Large intestine (tissue), 12 donors: Measurements from ENCODE around the gene CCNG2. TPM values are rescaled to one million over a fixed set of nuclear protein-coding genes. Genes with fewer than 3 reads are reported as not detected.

Experiments
- DNase-seq, 2 donors: peaks; one replicate each; pipeline versions ENCODE4 v3.0.0 to v3.0.0-alpha.2; 2013
- H3K27ac ChIP-seq: one replicate; pipeline ENCODE4 v1.5.1; 2013; ENCODE audit warnings: low read length
- H3K27me3 ChIP-seq: 2 replicates; pipeline ENCODE4 v1.6.1; 2013; ENCODE audit warnings: low read length; ENCODE audit not compliant: control insufficient read depth, insufficient read depth
- H3K36me3 ChIP-seq: 2 replicates; pipeline ENCODE4 v1.6.1; 2013; ENCODE audit warnings: low read length; ENCODE audit not compliant: control insufficient read depth, insufficient read depth
- H3K4me1 ChIP-seq: one replicate; pipeline ENCODE4 v1.6.1; 2013; ENCODE audit warnings: low read length; ENCODE audit not compliant: control insufficient read depth, insufficient read depth
- H3K4me3 ChIP-seq: one replicate; pipeline ENCODE4 v1.5.1; 2013; ENCODE audit warnings: low read length
- H3K9me3 ChIP-seq: one replicate; pipeline ENCODE4 v1.6.1; 2013; ENCODE audit warnings: mild to moderate bottlenecking, low read depth, low read length, moderate library complexity; ENCODE audit not compliant: control insufficient read depth
- WGBS: methylation state at CpG from one replicate; pipeline ENCODE4 v1.1.5; 2013; ENCODE audit warnings: low lambda C conversion rate; ENCODE audit not compliant: insufficient coverage; 5-methylcytosine and 5-hydroxymethylcytosine counted together
- long read RNA-seq, 11 donors: transcript quantifications; one replicate each; lab custom pipeline, GENCODE V29; 2026
- polyA plus RNA-seq: library from polyadenylated mRNA; unstranded; fragments of 120-200 nt; gene quantifications from one replicate; pipeline ENCODE4 v1.2.1, GENCODE V29; 2013

Gene CCNG2
- polyA plus RNA-seq = 154 TPM
- long read RNA-seq, donor 1, full-length matches to known transcripts = 14 of 14 reads
- long read RNA-seq, donor 1, partial matches to known transcripts = 0 of 14 reads
- long read RNA-seq, donor 1, other reads (novel, unspliced or antisense) = 0 of 14 reads
- long read RNA-seq, donor 2, full-length matches to known transcripts = 59 of 106 reads
- long read RNA-seq, donor 2, partial matches to known transcripts = 32 of 106 reads
- long read RNA-seq, donor 2, other reads (novel, unspliced or antisense) = 15 of 106 reads
- long read RNA-seq, donor 3, full-length matches to known transcripts = 46 of 67 reads
- long read RNA-seq, donor 3, partial matches to known transcripts = 14 of 67 reads
- long read RNA-seq, donor 3, other reads (novel, unspliced or antisense) = 7 of 67 reads
- long read RNA-seq, donor 4, full-length matches to known transcripts = 1 of 1 reads
- long read RNA-seq, donor 4, partial matches to known transcripts = 0 of 1 reads
- long read RNA-seq, donor 4, other reads (novel, unspliced or antisense) = 0 of 1 reads
- long read RNA-seq, donor 5, full-length matches to known transcripts = 22 of 22 reads
- long read RNA-seq, donor 5, partial matches to known transcripts = 0 of 22 reads
- long read RNA-seq, donor 5, other reads (novel, unspliced or antisense) = 0 of 22 reads
- long read RNA-seq, donor 6, full-length matches to known transcripts = 28 of 69 reads
- long read RNA-seq, donor 6, partial matches to known transcripts = 31 of 69 reads
- long read RNA-seq, donor 6, other reads (novel, unspliced or antisense) = 10 of 69 reads
- long read RNA-seq, donor 7, full-length matches to known transcripts = 15 of 15 reads
- long read RNA-seq, donor 7, partial matches to known transcripts = 0 of 15 reads
- long read RNA-seq, donor 7, other reads (novel, unspliced or antisense) = 0 of 15 reads
- long read RNA-seq, donor 8, full-length matches to known transcripts = 31 of 275 reads
- long read RNA-seq, donor 8, partial matches to known transcripts = 237 of 275 reads
- long read RNA-seq, donor 8, other reads (novel, unspliced or antisense) = 7 of 275 reads
- long read RNA-seq, donor 9, full-length matches to known transcripts = 39 of 275 reads
- long read RNA-seq, donor 9, partial matches to known transcripts = 229 of 275 reads
- long read RNA-seq, donor 9, other reads (novel, unspliced or antisense) = 7 of 275 reads
- long read RNA-seq, donor 10, full-length matches to known transcripts = 41 of 218 reads
- long read RNA-seq, donor 10, partial matches to known transcripts = 168 of 218 reads
- long read RNA-seq, donor 10, other reads (novel, unspliced or antisense) = 9 of 218 reads
- long read RNA-seq, donor 11, full-length matches to known transcripts = 38 of 59 reads
- long read RNA-seq, donor 11, partial matches to known transcripts = 15 of 59 reads
- long read RNA-seq, donor 11, other reads (novel, unspliced or antisense) = 6 of 59 reads

- peak within 1 kb of the TSS; percentile 100 for H3K4me3 ChIP-seq
- H3K27ac ChIP-seq = peak within 1 kb of the TSS; percentile 100
- peaks cover 38% of the 10 kb centered on the region for H3K4me1 ChIP-seq
- DNase-seq = peak in 1 of 2 donors; percentile 89
- H3K9me3 ChIP-seq = no peaks in the 10 kb centered on the region
- peaks cover 25% of the 10 kb centered on the region for H3K36me3 ChIP-seq
- WGBS = no CpG with 5 or more reads among the region's 94 CpGs
- H3K27me3 ChIP-seq = no peaks in the 10 kb centered on the region
These were observed at the start of gene CCNG2 for GRCh38 chr4:77156912-77157858. CCNG2 (plus strand) TSS chr4:77157207; CDS start chr4:77158533, 1,326 bp downstream.

- Histone ChIP-seq H3K4me3 (no peak overlapping the region), H3K36me3 (no peaks in the 10 kb centered on the region), H3K9me3 (no peaks in the 10 kb centered on the region), H3K27ac (no peak overlapping the region), H3K27me3 (no peaks in the 10 kb centered on the region), H3K4me1 (no peaks in the 10 kb centered on the region)
- WGBS = no CpG with 5 or more reads among the region's 1 CpG
- no peak for DNase-seq
These were observed 46.3 kb upstream of the CCNG2 start for GRCh38 chr4:77110730-77111129.

- Histone ChIP-seq H3K4me3 (no peak overlapping the region), H3K9me3 (no peaks in the 10 kb centered on the region), H3K27ac (no peak overlapping the region), H3K4me1 (no peaks in the 10 kb centered on the region), H3K27me3 (no peaks in the 10 kb centered on the region), H3K36me3 (no peaks in the 10 kb centered on the region)
- no peak for DNase-seq
- WGBS = no CpG with 5 or more reads among the region's 29 CpGs
These were observed 43.9 kb upstream of the CCNG2 start for GRCh38 chr4:77113069-77113468.

- H3K4me3 ChIP-seq = no peak overlapping the region
- peak; percentile 46 to 81 for DNase-seq
- no peaks in the 10 kb centered on the region for H3K9me3 ChIP-seq
These were observed 39.3 kb upstream of the CCNG2 start for GRCh38 chr4:77117721-77118120.

GRCh38 chr4:77120886-77121508 lies 36.0 kb upstream of the CCNG2 start:
- H3K27ac ChIP-seq = no peak overlapping the region
- peaks cover 14% of the 10 kb centered on the region for H3K4me1 ChIP-seq
- H3K4me3 ChIP-seq = no peak overlapping the region
- no peaks in the 10 kb centered on the region for H3K27me3 ChIP-seq
- DNase-seq = peak in 1 of 2 donors; percentile 30
- no CpG with 5 or more reads among the region's 8 CpGs for WGBS
- no peaks in the 10 kb centered on the region for H3K9me3 ChIP-seq
- no peaks in the 10 kb centered on the region for H3K36me3 ChIP-seq

More at GRCh38 chr4:77117721-77118120, 39.3 kb upstream of the CCNG2 start:
- Histone ChIP-seq H3K27me3 (no peaks in the 10 kb centered on the region), H3K36me3 (no peaks in the 10 kb centered on the region), H3K27ac (peak overlapping the region; percentile 24), H3K4me1 (peaks cover 1% of the 10 kb centered on the region)

GRCh38 chr4:77121736-77122240 lies 35.2 kb upstream of the CCNG2 start:
- H3K4me1 ChIP-seq = peaks cover 14% of the 10 kb centered on the region
- no peak overlapping the region for H3K4me3 ChIP-seq
- no peak overlapping the region for H3K27ac ChIP-seq
- H3K9me3 ChIP-seq = no peaks in the 10 kb centered on the region
- no peak for DNase-seq
- no peaks in the 10 kb centered on the region for H3K36me3 ChIP-seq
- no peaks in the 10 kb centered on the region for H3K27me3 ChIP-seq
- WGBS = no CpG with 5 or more reads among the region's 5 CpGs

- Histone ChIP-seq H3K4me3 (no peak overlapping the region), H3K27me3 (no peaks in the 10 kb centered on the region), H3K4me1 (peaks cover 20% of the 10 kb centered on the region), H3K27ac (no peak overlapping the region), H3K9me3 (no peaks in the 10 kb centered on the region), H3K36me3 (no peaks in the 10 kb centered on the region)
- DNase-seq = no peak
- WGBS = 100% methylated on average over 1 of the region's 4 CpGs
These were observed 34.4 kb upstream of the CCNG2 start for GRCh38 chr4:77122656-77123055.

GRCh38 chr4:77123411-77123810 lies 33.6 kb upstream of the CCNG2 start:
- Histone ChIP-seq H3K4me1 (peaks cover 28% of the 10 kb centered on the region), H3K4me3 (no peak overlapping the region), H3K27ac (peak overlapping the region; percentile 17), H3K36me3 (no peaks in the 10 kb centered on the region), H3K27me3 (no peaks in the 10 kb centered on the region), H3K9me3 (no peaks in the 10 kb centered on the region)
- no CpG with 5 or more reads among the region's 1 CpG for WGBS
- peak in 1 of 2 donors; percentile 26 for DNase-seq

GRCh38 chr4:77124576-77124975 lies 32.4 kb upstream of the CCNG2 start:
- Histone ChIP-seq H3K27me3 (no peaks in the 10 kb centered on the region), H3K36me3 (no peaks in the 10 kb centered on the region), H3K27ac (no peak overlapping the region), H3K4me1 (peaks cover 29% of the 10 kb centered on the region), H3K4me3 (no peak overlapping the region), H3K9me3 (no peaks in the 10 kb centered on the region)
- no peak for DNase-seq
- WGBS = no CpG with 5 or more reads among the region's 3 CpGs
